Activated T-helper 1 cell treated with Interleukin-2 at 50 U/mL for 16 hours (primary cell): ENCODE results near the gene IL23R.
"Not testable (repeated sequence)": the region's sequence is repeated elsewhere in the genome, so short reads cannot be mapped to it uniquely, and the experiment has no call there.

Experiments used
- DNase-seq: peaks from one replicate; pipeline ENCODE4 v3.0.0-alpha.2; 2020; ENCODE audit warnings: low read depth

The IL23R gene

GRCh38 chr1:67166196-67166595, at the start of gene IL23R:
Gene IL23R, plus strand, starts transcription at chr1:67166454. Its CDS starts 1,667 bp downstream, at chr1:67168121.
- DNase-seq: no peak

GRCh38 chr1:67118191-67118590, 48.1 kb upstream of the IL23R start:
- no peak for DNase-seq

DNA sequence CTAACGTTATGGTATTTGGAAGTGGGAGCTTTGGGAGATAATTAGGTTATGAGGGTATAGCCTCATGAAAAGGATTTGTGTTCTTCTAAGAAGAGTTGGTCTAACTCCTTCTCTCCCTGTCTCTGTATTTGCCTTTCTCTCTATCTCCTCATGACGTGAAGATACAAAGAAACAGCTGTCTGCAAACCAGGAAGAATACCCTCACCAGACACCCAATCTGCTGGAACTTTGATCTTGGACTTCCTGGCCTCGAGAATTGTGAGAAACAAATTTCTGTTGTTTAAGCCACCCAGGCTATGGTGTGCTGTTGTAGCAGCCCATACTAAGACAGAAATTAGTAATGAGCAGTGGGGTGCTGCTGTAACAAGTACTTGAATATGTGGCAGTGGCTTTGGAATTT, 47.6 kb upstream of the IL23R start:
- no peak for DNase-seq

DNA sequence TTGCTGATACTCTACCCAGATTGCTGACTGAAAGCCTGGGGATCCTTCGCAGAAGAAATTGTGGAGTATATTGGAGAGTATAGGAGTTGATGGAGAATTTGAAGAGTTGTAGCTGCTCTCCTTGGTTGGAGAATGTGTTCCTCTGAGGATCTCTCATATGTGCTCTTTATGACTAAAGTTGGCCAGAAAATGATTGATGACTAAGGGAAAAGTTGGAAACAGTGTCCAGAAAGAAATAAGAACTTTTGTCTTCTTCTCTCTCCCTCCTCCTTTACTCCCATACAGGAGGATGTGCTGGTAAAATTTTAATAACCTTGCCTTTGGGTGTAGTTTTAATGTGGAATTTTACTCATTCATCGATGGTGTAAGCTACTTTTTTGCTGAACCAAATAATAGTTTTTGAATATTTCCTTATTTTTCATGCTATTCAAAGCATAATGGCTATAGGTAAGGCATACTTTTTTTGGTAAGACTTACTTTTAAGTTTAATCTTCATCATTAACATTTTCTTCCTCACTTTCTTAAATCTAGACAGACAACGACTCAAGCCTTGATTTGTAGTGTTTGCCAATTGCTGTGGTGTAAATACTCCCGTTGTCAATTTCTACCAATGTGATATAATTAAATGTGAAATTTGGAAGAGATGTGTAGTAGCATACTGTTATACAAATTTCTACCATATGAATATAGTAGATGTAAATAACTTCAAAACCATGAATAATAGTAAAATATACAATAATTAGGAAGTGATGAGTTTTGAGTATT, 45.2 kb upstream of the IL23R start:
- DNase-seq: no peak

DNA sequence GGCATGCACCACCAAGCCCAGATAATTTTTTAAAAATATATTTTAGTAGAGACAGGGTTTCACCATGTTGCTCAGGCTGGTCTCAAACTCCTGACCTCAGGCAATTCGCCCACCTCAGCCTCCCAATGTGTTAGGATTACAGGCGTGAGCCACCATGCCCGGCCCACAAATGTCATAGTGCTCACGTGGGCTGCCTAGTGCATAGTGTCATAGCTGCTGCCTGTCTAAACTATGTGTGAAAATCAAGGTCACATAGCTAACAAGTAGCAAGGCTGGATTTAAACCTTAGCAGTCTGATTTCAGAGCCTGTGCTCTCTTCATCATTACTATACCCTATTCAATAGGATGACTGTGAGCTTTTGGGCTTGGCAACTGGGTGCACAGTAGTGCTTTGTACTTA, 41.8 kb upstream of the IL23R start:
- DNase-seq: no peak

GRCh38 chr1:67126111-67126746, 40.0 kb upstream of the IL23R start:
- DNase-seq: no peak

DNA sequence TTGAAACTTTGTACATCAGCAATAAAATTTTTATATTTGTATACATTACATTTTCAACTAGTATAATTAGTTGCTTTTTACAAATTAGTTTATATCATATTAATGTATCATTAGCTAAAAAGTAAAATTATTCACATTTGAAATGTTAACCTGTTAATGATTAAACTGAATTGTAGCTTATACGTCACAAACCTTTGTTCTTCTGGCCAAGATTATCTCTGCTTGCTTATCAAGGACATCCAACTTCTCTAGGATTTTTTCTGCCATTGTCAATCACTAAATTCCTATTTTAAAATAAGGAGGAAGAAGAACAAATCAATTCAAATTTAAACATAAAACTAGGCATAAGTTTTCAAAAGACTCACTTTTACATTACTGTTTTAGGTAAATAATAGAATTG, 39.3 kb upstream of the IL23R start:
- DNase-seq: no peak

GRCh38 chr1:67130673-67131072, 35.6 kb upstream of the IL23R start:
- no peak for DNase-seq

DNA sequence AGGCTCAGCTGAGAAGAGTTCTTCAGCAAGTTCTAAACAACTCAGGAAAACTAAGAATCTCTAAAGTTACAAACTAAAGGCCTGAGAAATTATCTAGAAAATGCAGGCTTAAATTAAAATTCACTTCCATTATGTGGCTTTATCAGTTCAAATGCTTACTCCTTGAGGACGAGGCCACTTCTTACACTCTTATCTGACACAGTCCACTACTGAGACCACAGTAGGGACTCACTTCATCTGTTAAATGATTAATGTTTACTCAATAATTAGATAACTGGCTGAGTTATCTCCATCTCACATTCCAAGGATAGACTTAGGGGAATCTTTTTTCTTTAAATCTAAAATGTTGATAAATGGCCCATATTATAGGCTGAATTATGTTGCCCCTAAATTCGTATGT, 33.1 kb upstream of the IL23R start:
- no peak for DNase-seq

DNA sequence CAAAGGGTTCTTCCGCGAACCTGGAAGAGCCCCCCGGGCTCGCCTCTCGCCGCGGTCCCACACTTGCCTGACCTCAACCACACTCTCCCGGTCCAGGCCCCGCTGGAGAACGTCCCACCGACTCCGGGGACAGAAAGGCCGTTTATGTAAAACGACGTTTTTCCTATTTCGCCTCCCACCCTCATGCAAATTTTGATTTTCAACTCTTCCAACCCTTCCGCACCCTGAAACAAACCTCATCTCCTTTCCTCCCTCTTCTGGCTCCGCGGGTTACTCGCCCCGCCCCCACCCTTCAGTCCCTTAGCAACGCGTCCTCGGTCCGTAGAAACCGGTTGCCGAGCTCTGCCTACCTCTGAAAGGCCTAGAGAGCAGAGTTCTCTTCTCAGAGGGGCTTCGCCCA, 31.6 kb upstream of the IL23R start, which contains the start of gene C1orf141:
TSS of gene C1orf141 (minus strand) at position 276 of the 400 bp plus-strand sequence. CDS start 7,730 bp downstream, outside the sequence.
- no peak for DNase-seq

GRCh38 chr1:67135354-67135753, 30.9 kb upstream of the IL23R start:
- no peak for DNase-seq

DNA sequence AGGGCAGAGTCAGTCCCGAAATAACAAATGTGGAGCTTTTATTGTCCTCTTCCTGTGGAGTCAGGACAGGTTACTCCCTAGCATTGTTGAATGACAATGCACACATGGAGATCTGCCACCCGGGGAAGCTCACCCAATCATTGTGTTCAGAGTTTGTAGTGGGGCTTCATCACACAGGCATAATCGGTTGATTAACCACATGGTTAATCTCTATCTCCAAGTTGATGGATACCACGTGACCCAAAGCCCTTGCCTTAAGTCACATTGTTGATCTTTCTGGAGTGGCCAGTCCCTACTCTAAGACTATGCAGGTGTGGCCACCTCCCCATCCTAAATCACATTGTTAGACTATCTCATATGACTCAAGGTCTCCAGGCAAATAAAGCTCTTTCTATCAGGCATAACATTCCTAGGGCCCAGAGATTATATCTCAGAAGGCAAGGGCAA, 28.9 kb upstream of the IL23R start:
- DNase-seq: no peak

GRCh38 chr1:67138813-67139499, 27.3 kb upstream of the IL23R start:
- no peak for DNase-seq

GRCh38 chr1:67140460-67140859, 25.8 kb upstream of the IL23R start:
- DNase-seq: no peak

- DNase-seq: not testable (repeated sequence)
Measured at GRCh38 chr1:67141832-67142231, 24.4 kb upstream of the IL23R start.

DNA sequence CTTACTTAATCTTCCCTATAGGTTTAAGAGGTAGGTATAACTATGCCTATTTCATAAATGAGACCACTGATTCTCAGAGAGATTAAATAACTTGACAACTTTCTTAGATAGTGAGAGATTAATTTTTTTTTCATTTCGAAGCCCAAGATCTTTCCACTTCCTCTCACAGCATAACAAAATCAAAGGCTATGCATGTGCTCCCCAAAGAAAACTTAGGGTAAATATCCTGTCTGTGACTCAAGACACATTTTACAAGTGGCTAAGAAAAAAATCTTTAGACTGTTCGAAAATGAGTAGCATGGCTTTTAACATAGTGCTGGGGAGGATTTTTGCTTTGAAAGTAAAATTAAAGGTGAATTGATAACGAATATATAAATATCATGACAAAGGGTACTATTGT, 23.3 kb upstream of the IL23R start:
- no peak for DNase-seq

DNA sequence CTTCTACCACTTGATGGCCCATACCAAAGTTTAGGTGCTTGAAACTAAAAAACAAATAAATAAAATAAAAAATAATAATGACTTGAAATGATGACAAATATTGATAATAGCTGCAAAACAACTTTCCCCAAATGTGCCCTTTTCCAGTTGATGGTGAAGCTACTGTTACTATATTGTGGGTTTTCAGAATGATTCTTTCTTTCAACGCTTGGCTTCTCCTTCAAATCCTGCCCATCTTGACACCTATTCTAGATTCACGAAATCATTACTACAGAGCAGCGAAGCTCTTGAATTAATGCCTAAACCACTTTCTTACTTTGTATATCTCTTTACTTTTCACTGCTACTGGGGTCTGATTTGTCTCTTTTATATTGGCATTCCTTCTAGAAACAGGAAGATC, 22.3 kb upstream of the IL23R start:
- no peak for DNase-seq

DNA sequence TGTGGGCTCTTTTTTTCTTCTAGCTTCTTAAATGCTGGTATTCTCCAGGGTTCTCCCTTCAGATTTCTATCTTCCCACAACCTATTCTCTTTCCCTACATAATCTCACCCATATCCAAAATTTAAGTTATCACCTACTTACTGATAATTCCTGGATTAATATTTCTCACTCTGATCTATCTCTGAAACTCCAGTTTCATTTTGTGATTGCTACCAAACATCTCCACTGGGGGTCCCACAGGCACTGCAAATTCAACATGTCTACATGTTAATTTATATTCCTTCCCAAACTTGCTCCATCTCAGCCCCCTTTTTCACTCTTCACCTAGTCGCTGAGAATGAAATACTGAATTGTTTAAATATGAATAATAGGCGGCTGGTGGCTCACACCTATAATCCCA, 21.6 kb upstream of the IL23R start:
- no peak for DNase-seq

GRCh38 chr1:67146101-67146500, 20.2 kb upstream of the IL23R start:
- DNase-seq: no peak

DNA sequence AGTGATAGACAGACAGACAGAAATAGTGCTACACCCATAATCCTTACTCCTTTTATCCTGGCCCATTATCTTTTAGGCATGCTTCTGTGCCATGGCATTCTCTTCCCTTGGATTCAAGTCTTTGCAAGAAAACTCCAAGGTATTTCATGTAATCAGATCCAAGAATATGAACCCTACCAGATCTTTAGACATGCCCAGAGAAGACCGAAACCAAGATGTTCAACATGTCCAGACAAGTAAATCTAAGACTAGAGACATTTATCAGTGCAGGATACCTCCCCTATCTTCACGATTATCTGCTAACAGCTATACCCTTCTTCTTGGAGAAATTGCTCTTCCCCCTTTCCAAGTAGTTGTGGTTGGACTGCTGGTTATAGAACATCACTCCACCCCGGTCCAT, 19.7 kb upstream of the IL23R start:
- no peak for DNase-seq

- DNase-seq: not testable (repeated sequence)
Measured at GRCh38 chr1:67147973-67148372, 18.3 kb upstream of the IL23R start.

- DNase-seq: no peak
Measured at GRCh38 chr1:67148516-67149178, 17.6 kb upstream of the IL23R start.
